NB4 (cell line): ENCODE data around the gene BMP7.

Experiments used
- DNase-seq: peaks from one replicate; pipeline ENCODE4 v3.0.0; 2010; ENCODE audit warnings: low read depth
- H3K4me3 ChIP-seq: one replicate; pipeline ENCODE4 v1.5.1; 2011; ENCODE audit warnings: mild to moderate bottlenecking, low read depth, low read length, moderate library complexity
- MYC ChIP-seq: IDR thresholded peaks from 2 replicates; pipeline ENCODE4 v1.6.1; 2011; ENCODE audit warnings: low read depth, low read length
- POLR2A ChIP-seq: IDR thresholded peaks from 2 replicates; pipeline ENCODE4 v1.6.1; 2011; ENCODE audit warnings: mild to moderate bottlenecking; ENCODE audit not compliant: insufficient read length; ENCODE audit errors: extremely low read depth
- TF ChIP-seq, protein P1 (sequence below): IDR thresholded peaks from one replicate; pipeline ENCODE4 v1.5.1; 2012; ENCODE audit warnings: low read depth, low read length
- TF ChIP-seq, protein P2 (sequence below): IDR thresholded peaks from 2 replicates; pipeline ENCODE4 v1.6.1; 2011; ENCODE audit warnings: low read depth, low read length

BMP7 gene

GRCh38 chr20:57272883-57273535, 6.6 kb upstream of the BMP7 start:
- H3K4me3 ChIP-seq = no peak overlapping the region
- DNase-seq = no peak
- TF ChIP-seq MYC (no peak), POLR2A (no peak)
- TF ChIP-seq, protein P1, sequence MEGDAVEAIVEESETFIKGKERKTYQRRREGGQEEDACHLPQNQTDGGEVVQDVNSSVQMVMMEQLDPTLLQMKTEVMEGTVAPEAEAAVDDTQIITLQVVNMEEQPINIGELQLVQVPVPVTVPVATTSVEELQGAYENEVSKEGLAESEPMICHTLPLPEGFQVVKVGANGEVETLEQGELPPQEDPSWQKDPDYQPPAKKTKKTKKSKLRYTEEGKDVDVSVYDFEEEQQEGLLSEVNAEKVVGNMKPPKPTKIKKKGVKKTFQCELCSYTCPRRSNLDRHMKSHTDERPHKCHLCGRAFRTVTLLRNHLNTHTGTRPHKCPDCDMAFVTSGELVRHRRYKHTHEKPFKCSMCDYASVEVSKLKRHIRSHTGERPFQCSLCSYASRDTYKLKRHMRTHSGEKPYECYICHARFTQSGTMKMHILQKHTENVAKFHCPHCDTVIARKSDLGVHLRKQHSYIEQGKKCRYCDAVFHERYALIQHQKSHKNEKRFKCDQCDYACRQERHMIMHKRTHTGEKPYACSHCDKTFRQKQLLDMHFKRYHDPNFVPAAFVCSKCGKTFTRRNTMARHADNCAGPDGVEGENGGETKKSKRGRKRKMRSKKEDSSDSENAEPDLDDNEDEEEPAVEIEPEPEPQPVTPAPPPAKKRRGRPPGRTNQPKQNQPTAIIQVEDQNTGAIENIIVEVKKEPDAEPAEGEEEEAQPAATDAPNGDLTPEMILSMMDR = no peak
- TF ChIP-seq, protein P2, sequence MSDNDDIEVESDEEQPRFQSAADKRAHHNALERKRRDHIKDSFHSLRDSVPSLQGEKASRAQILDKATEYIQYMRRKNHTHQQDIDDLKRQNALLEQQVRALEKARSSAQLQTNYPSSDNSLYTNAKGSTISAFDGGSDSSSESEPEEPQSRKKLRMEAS = no peak

- TF ChIP-seq, protein P1 = peak; percentile 20
- TF ChIP-seq POLR2A (no peak), MYC (no peak)
- TF ChIP-seq, protein P2 = no peak
- DNase-seq = no peak
- no peak overlapping the region for H3K4me3 ChIP-seq
These were observed 4.0 kb upstream of the BMP7 start for GRCh38 chr20:57270204-57270984.

GRCh38 chr20:57269148-57269984, 2.9 kb upstream of the BMP7 start:
- no peak overlapping the region for H3K4me3 ChIP-seq
- DNase-seq = no peak
- TF ChIP-seq POLR2A (no peak), MYC (no peak)
- TF ChIP-seq, protein P2 = no peak
- TF ChIP-seq, protein P1 = no peak

- no peak overlapping the region for H3K4me3 ChIP-seq
- no peak for DNase-seq
- no peak for TF ChIP-seq MYC
- TF ChIP-seq, protein P2 = no peak
- TF ChIP-seq, protein P1 = no peak
- no peak for TF ChIP-seq POLR2A
These were observed 2.1 kb upstream of the BMP7 start for GRCh38 chr20:57268399-57269076.

DNA sequence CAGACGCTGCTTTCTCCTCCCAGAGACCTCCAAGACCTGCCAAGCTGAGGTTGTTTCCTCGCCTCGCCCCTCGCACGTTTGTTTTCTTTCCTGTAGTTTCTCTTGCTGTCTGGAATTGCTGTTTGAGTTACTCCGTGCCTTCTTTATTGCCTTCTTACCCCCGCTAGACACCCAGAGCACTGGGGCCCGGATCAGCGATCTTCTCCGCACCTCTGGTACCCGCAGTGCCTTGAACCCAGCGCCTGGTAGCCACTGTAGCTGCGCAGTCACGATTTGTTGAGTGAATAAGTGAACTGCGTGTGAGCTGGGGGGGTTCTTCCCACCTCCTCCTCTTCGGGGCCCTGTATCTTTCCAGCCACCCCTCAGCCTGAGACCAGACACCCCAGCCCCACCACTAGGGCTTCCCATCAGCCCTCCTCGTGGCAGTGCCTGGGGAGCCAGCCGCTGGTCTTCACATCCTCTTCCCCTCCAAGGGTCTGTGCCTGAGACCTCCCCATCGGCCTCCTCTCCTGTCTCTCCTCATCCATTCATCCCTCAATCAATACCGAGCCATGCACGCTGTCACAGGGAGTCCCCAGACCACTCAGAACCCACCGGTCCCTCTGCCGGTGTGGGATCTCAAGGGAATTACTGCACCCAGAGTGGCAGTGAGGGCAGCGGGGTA, 849 bp upstream of the BMP7 start:
- no peak for DNase-seq
- H3K4me3 ChIP-seq = no peak overlapping the region
- TF ChIP-seq, protein P2 = no peak
- no peak for TF ChIP-seq POLR2A
- TF ChIP-seq, protein P1 = no peak
- TF ChIP-seq MYC = no peak
